Measurements from ENCODE around the gene OR5A2. TPM values are rescaled to one million over a fixed set of nuclear protein-coding genes. Genes with fewer than 3 reads are reported as not detected.

The OR5A2 gene
- polyA plus RNA-seq, 2 of the 4 experiments (the other 2 are of a cell fraction) = not detected

DNA sequence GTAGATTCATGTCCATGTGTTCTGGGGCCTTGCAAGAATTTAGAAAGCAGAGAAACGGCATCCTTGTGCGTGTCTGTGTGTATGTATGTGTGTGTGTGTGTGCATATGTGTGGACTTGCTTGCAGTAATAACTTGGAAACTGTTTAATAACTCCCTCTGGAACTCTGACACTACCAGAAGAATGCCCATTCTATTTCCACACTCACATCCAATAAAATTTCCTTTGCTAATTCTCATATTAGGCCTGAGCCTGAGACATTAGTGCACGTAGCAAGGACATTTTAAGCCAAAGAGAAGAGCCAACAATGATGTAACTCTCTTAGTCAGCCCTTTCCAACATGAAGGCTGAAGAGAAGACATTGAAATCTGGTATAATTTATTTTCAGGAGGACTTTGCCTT, 33.7 kb upstream of the OR5A2 start:
- no peak for ATAC-seq
- ChIA-PET POLR2A (no interaction called here), CTCF (no interaction called here)
- DNase-seq (ENCODE audit: low read depth in 1 of 2, low spot score in 1 of 2) = no peak
- TF ChIP-seq RNF2 (IDR thresholded peaks at IDR 0.05; ENCODE audit: borderline replicate concordance, low read depth) (no peak), EHMT2 (IDR thresholded peaks at IDR 0.05; ENCODE audit: low read depth) (no peak), HEYL (CRISPR knock-in tag; IDR thresholded peaks at IDR 0.05) (no peak), HOXB5 (CRISPR knock-in tag; IDR thresholded peaks at IDR 0.05) (no peak), POLR2AphosphoS2 (conservative IDR thresholded peaks at IDR 0.05; ENCODE audit: low read length) (no peak), TFCP2L1 (CRISPR knock-in tag; IDR thresholded peaks at IDR 0.05) (no peak), JUNB (IDR thresholded peaks at IDR 0.05) (no peak), RARB (CRISPR knock-in tag; IDR thresholded peaks at IDR 0.05) (no peak), RCOR1 (IDR thresholded peaks at IDR 0.05; ENCODE audit: low read depth, low read length) (no peak), FOSB (CRISPR knock-in tag; IDR thresholded peaks at IDR 0.05) (no peak)
- TF ChIP-seq, protein P1, sequence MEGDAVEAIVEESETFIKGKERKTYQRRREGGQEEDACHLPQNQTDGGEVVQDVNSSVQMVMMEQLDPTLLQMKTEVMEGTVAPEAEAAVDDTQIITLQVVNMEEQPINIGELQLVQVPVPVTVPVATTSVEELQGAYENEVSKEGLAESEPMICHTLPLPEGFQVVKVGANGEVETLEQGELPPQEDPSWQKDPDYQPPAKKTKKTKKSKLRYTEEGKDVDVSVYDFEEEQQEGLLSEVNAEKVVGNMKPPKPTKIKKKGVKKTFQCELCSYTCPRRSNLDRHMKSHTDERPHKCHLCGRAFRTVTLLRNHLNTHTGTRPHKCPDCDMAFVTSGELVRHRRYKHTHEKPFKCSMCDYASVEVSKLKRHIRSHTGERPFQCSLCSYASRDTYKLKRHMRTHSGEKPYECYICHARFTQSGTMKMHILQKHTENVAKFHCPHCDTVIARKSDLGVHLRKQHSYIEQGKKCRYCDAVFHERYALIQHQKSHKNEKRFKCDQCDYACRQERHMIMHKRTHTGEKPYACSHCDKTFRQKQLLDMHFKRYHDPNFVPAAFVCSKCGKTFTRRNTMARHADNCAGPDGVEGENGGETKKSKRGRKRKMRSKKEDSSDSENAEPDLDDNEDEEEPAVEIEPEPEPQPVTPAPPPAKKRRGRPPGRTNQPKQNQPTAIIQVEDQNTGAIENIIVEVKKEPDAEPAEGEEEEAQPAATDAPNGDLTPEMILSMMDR (IDR thresholded peaks at IDR 0.05) = no peak
- TF ChIP-seq, protein P2, sequence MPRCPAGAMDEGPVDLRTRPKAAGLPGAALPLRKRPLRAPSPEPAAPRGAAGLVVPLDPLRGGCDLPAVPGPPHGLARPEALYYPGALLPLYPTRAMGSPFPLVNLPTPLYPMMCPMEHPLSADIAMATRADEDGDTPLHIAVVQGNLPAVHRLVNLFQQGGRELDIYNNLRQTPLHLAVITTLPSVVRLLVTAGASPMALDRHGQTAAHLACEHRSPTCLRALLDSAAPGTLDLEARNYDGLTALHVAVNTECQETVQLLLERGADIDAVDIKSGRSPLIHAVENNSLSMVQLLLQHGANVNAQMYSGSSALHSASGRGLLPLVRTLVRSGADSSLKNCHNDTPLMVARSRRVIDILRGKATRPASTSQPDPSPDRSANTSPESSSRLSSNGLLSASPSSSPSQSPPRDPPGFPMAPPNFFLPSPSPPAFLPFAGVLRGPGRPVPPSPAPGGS (IDR thresholded peaks at IDR 0.05) = no peak
- TF ChIP-seq, protein P3, sequence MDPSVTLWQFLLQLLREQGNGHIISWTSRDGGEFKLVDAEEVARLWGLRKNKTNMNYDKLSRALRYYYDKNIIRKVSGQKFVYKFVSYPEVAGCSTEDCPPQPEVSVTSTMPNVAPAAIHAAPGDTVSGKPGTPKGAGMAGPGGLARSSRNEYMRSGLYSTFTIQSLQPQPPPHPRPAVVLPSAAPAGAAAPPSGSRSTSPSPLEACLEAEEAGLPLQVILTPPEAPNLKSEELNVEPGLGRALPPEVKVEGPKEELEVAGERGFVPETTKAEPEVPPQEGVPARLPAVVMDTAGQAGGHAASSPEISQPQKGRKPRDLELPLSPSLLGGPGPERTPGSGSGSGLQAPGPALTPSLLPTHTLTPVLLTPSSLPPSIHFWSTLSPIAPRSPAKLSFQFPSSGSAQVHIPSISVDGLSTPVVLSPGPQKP (IDR thresholded peaks at IDR 0.05; ENCODE audit: low read depth, low read length) = no peak
- TF ChIP-seq, protein P4, sequence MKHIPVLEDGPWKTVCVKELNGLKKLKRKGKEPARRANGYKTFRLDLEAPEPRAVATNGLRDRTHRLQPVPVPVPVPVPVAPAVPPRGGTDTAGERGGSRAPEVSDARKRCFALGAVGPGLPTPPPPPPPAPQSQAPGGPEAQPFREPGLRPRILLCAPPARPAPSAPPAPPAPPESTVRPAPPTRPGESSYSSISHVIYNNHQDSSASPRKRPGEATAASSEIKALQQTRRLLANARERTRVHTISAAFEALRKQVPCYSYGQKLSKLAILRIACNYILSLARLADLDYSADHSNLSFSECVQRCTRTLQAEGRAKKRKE (CRISPR knock-in tag; IDR thresholded peaks at IDR 0.05; ENCODE audit: low read depth) = no peak
- Histone ChIP-seq H3K4me1 (no peaks in the 10 kb centered on the region), H3K4me2 (no peak overlapping the region), H3K27ac (no peak overlapping the region), H3K9me3 (no peaks in the 10 kb centered on the region), H3K4me3 (no peak overlapping the region)
- no peak for FAIRE-seq
- 24% methylated on average over 3 of the region's 3 CpGs for WGBS (ENCODE audit: missing lambda C conversion rate)

DNA sequence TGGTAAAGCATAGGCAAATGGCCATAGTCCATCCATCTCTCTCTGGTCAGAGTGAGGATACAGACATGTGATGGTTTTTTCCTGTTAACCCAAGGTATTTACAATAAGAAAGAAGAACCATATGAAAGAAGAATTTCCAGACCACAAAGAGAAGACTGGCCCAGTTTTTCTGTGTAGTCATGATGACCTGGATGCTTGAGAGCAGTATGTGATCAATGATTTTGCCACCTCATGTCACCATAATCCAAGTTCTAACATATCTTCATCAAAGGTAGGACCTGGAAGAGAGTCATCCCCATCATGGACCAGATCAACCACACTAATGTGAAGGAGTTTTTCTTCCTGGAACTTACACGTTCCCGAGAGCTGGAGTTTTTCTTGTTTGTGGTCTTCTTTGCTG, 30.4 kb upstream of the OR5A2 start, which contains the start of gene OR4D6:
TSS of gene OR4D6 (plus strand) at position 301 of the 400 bp plus-strand sequence. CDS start at position 301, 0 bp downstream.
- no peak for ATAC-seq
- no peak for FAIRE-seq
- 5% methylated on average over 2 of the region's 2 CpGs for WGBS (ENCODE audit: missing lambda C conversion rate)

More for the DNA sequence above, 30.4 kb upstream of the OR5A2 start, which contains the start of gene OR4D6:
- Histone ChIP-seq H3K4me1 (no peaks in the 10 kb centered on the region), H3K4me2 (no peak within 1 kb of the TSS), H3K4me3 (no peak within 1 kb of the TSS), H3K9me3 (no peaks in the 10 kb centered on the region), H3K27ac (no peak within 1 kb of the TSS)
- CTCF ChIA-PET = no interaction called here
- POLR2A ChIA-PET = no interaction called here
- TF ChIP-seq HOXA7 (CRISPR knock-in tag; IDR thresholded peaks at IDR 0.05) (no peak), CBX2 (IDR thresholded peaks at IDR 0.05; ENCODE audit: borderline replicate concordance, low read depth) (no peak), RFX5 (IDR thresholded peaks at IDR 0.05) (no peak), HOXB13 (CRISPR knock-in tag; IDR thresholded peaks at IDR 0.05; ENCODE audit: low read depth) (no peak), EP300 (IDR thresholded peaks at IDR 0.05) (no peak), SREBF2 (IDR thresholded peaks at IDR 0.05) (no peak), JUNB (IDR thresholded peaks at IDR 0.05) (no peak), KDM1A (IDR thresholded peaks at IDR 0.05; ENCODE audit: low read depth) (no peak), RARB (CRISPR knock-in tag; IDR thresholded peaks at IDR 0.05) (no peak), ZNF302 (CRISPR knock-in tag; IDR thresholded peaks at IDR 0.05) (no peak), ZFP36 (IDR thresholded peaks at IDR 0.05; ENCODE audit: borderline replicate concordance, partially characterized antibody) (no peak), FOSL2 (IDR thresholded peaks at IDR 0.05) (no peak), FOSL2 (CRISPR knock-in tag; IDR thresholded peaks at IDR 0.05) (no peak), RNF2 (IDR thresholded peaks at IDR 0.05; ENCODE audit: borderline replicate concordance, low read depth) (no peak), CBX8 (IDR thresholded peaks at IDR 0.05) (no peak), PHF8 (IDR thresholded peaks at IDR 0.05; ENCODE audit: borderline replicate concordance, low read depth) (no peak)
- TF ChIP-seq, protein P5, sequence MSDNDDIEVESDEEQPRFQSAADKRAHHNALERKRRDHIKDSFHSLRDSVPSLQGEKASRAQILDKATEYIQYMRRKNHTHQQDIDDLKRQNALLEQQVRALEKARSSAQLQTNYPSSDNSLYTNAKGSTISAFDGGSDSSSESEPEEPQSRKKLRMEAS (IDR thresholded peaks at IDR 0.05) = no peak
- TF ChIP-seq, protein P6, sequence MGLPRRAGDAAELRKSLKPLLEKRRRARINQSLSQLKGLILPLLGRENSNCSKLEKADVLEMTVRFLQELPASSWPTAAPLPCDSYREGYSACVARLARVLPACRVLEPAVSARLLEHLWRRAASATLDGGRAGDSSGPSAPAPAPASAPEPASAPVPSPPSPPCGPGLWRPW (IDR thresholded peaks at IDR 0.05) = no peak
- TF ChIP-seq, protein P7, sequence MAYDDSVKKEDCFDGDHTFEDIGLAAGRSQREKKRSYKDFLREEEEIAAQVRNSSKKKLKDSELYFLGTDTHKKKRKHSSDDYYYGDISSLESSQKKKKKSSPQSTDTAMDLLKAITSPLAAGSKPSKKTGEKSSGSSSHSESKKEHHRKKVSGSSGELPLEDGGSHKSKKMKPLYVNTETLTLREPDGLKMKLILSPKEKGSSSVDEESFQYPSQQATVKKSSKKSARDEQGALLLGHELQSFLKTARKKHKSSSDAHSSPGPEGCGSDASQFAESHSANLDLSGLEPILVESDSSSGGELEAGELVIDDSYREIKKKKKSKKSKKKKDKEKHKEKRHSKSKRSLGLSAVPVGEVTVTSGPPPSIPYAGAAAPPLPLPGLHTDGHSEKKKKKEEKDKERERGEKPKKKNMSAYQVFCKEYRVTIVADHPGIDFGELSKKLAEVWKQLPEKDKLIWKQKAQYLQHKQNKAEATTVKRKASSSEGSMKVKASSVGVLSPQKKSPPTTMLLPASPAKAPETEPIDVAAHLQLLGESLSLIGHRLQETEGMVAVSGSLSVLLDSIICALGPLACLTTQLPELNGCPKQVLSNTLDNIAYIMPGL (CRISPR knock-in tag; IDR thresholded peaks at IDR 0.05; ENCODE audit: borderline replicate concordance) = no peak
- no peak for DNase-seq (ENCODE audit: low read depth in 1 of 2, low spot score in 1 of 2)

All from A549 (cell line).